GM18499 (cell line): ENCODE measurements around the gene ICA1L.
"Not testable (repeated sequence)": the region's sequence is repeated elsewhere in the genome, so short reads cannot be mapped to it uniquely, and the experiment has no call there.

Experiments
- ATAC-seq: cut with Tn5 transposase; IDR thresholded peaks from one replicate; pipeline ENCODE4 v1.9.1; 2021; ENCODE audit warnings: moderate number of reproducible peaks; ENCODE audit not compliant: insufficient read depth, unreplicated experiment

Gene ICA1L

DNA sequence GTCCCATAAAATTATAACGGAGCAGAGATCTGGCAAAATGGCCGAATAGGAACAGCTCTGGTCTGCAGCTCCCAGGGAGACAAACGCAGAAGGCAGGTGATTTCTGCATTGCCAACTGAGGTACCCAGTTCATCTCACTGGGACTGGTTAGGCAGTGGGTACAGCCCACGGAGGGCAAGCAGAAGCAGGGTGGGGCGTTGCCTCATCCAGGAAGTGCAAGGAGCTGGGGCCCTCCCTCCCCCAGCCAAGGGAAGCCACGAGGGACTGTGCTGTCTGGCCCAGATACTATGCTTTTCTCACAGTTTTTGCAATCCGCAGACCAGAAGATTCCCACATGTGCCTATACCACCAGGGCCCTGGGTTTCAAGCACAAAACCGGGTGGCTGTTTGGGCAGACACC is 22.8 kb downstream of the ICA1L start:
- no peak for ATAC-seq

DNA sequence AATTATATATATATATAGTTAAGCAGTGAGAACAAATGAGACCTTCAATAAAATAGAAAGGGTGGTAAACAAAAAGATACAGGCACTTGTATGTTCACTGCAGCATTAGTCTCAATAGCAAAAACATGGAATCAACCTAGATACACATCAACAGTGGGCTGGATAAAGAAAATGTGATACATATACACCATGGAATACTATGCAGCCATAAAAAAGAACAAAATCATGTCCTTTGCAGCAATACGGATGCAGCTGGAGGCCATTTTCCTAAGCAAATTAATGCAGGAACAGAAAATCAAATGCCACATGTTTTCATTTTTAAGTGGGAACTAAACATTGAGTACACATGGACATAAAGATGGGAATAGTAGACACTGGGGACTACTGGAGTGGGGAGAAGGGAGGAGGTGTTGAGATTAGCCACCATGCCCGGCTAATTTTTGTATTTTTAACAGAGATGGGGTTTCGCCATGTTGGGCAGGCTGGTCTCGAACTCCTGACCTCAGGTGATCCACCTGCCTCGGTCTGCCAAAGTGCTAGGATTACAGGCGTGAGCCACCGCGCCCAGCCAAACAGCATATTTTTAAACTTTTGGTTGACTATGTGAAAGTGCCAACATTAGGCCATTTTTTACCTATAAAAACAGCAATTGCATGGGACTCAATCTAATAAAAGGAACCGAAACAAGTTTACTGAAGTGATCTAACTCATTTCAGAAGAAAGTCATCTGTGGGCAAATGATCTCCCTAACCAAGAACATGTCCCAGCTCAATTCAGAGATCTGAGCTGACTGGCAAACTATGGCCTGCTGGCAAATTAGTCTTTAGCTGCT is 23.7 kb downstream of the ICA1L start:
- ATAC-seq: no peak

GRCh38 chr2:202844656-202845055 is 26.9 kb downstream of the ICA1L start:
- ATAC-seq: no peak

DNA sequence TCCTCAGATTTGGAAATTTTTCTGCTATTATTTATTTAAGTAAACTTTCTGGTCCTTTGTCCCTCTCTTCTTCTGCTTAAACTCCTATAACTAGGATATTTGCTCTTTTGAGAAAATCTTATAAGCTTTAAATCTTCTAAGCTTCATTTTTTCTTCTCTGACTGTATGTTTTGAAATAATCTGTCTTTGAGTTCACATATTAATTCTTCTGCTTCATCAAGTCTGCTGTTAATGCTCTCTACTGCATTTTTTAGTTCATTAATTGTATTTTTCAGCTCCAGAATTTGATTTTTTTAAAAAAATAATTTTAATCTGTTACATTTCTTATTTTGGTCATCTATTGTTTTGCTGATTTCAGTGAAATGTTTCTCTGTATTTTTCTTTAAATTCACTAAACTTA is 28.9 kb downstream of the ICA1L start:
- ATAC-seq: no peak

DNA sequence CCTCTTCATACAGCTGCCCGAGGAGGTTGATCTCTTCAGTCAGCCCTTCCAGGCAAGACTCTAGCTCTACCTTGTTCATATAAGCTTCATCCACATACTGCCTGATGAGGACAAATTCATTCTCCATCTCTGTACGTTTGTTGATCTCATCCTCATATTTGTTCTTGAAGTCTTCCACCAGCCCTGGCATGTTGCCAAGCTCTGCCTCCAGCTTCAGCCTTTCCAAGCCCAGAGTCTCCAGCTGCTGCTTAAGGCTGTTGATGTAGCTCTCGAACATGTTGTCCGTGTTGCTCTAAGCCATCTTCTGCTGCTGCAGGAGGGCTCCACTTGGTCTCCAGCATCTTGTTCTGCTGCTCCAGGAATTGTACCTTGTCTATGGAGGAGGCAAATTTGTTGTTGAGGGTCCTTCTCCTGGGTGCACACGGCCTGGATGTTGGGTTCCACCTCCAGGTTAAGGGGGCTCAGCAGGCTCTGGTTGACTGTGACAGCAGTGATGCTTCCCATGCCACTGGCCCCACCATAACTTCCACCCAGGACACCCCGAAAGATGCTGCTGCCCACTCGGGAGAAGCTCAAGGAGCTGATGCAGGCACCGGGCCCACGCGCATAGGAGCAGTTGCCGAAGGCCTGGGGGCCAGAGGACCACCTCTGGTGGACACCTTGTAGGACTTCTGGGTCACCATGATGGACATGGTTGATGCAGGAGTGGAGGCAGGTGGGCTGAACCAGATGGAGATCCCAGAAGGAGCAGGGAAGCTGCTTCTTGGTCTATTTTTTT is 30.3 kb downstream of the ICA1L start:
- no peak for ATAC-seq

GRCh38 chr2:202831242-202832220 is 40.0 kb downstream of the ICA1L start:
- ATAC-seq: no peak

DNA sequence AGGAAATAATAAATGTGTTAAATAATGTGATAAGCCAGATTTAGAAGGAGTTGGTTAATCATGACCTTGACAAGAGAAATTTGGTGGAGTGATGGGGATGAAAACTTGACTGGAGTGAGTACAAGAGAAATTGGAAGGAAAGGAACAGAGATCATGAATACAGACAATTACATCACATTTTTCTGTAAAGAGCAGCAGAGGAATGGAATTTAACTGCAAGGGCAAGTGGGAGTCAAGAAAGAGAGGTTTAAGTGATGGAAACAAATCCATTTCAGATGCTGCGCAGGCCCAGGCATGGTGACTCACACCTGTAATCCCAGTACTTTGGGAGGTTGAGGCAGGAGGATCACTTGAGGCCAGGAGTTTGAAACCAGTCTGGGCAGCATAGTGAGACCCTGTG is 46.7 kb downstream of the ICA1L start:
- no peak for ATAC-seq

DNA sequence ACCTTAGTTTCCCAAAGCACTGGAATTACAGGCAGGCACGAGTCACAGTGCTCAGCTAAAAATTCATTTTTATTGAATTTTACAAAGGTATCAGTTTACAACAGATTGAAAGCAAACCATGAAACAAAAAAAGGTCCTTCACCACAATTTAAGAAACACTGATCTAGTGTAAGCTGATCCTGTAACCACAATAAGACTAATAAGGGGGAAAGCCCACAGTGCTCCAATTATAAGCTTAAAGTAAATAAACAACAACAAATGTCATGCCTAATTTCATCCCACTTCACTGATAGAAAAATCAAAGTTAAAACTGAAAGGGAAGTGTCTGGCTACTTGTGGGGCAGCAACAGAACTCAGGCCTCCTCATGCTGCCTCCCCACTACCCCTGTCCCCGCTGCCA is 49.2 kb downstream of the ICA1L start:
- ATAC-seq: no peak

DNA sequence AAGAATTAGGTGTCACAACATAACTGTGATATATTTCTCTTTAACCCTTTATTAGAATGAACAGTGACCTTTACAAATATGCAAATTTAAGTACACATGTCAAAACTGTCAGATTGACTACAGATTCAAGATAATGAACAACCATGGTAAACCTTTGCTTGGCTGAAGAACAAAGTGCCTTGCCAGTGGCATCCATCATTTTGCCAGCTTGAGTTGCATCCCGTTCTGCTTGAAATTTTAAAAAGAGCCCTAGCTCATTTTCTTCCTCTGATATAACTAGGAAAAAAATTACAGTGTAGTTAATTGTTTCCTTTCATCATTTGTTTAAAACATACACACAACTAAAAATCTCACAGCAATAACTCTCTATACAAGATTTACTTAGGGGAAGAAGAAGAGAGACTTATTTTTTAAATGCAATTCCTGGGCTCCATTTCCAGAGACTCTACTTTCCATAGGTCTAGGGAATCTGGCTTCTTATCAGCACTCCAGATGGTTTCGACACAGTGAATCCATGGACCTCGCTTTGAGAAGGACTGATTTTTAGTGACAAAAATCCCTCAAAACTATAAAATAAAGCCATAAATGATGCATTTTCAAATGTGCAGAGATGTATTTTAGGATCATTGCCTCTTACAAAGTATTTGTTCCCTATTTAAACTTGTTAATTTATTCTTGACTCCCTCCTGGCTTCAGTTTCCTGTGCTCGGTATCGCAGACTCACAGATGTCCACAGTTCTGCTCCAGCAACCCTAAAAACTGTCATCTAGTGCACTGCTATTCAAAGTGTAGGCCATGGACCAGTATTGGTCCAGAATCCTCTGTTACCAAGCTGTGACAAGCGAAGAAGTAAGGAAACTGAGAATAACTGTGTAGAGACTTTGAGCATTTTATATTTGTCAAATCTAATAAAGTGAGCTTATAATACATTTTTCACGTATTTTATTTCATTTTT is 50.1 kb downstream of the ICA1L start:
- ATAC-seq: no peak

DNA sequence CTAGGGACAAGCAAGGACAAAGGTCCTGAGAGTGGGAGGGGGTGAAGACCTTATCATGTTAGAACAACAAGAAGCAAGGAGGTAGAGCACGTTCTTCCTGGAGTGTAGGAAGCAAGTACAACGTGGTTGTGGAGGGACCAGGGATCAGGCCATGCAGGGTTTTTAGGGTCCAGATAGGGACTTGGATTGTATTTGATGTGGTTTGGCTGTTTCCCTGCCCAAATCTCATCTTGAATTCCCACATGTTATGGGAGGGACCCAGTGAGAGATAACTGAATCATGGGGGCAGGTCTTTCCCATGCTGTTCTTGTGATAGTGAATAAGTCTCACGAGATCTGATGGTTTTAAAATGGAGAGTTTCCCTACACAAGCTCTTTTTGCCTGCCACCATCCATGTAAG is 53.2 kb downstream of the ICA1L start:
- no peak for ATAC-seq

DNA sequence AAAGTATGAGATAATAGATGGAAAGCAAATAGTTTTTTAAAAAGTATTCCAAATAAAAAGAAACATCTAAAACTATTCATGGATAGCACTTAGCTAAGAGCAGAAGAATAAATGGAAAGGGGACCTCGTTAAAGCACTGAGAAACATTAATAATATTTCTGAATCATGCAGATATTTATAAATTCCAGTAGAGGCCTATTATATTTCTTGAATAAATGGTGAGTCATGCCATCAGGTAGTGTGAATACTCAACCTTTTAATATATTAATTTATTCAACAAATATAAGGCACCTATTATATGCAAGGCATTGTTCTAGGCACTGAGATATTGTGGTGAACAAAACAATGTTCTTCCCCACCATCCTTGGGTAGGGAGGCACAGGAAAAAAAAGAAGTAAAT is 53.8 kb downstream of the ICA1L start:
- no peak for ATAC-seq

DNA sequence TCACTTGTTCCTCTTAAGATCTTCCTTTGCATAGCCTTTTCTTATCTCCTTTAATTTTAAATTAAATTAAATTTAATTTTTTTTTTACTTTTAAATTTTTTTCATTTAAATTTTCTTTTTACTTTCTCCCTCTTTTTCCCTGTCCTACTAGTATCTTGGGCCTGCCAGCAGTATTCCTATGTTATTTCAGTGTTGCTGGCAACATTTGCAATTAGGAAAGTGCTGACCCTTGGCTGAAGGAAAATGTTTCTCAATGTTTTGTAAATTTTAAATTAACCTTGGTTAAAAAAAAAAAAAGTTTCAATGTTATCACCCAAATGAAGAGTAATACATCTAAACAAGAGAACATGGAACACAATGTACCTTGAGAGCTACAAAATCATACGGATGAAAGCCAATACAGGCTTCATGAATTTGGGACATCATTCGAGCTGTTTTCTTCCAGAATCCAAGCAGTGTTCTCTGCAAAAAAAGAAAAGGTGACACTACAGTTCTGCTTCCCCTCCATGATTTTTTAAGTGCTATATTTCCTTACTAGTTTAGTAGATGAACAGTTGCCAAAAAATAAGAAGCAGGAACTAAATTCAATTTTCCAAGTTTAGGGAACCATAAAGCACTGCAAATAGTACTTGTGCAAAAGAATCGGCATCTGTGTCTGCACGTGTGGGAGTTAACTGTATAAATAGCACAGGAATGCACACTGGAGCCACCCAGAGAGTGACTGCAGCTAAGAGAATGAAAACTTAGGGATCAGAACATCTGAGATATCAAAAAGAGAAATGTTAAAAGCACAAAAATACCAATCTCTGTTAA is 55.8 kb downstream of the ICA1L start:
- no peak for ATAC-seq

GRCh38 chr2:202814226-202814625 is 57.3 kb downstream of the ICA1L start:
- no peak for ATAC-seq

DNA sequence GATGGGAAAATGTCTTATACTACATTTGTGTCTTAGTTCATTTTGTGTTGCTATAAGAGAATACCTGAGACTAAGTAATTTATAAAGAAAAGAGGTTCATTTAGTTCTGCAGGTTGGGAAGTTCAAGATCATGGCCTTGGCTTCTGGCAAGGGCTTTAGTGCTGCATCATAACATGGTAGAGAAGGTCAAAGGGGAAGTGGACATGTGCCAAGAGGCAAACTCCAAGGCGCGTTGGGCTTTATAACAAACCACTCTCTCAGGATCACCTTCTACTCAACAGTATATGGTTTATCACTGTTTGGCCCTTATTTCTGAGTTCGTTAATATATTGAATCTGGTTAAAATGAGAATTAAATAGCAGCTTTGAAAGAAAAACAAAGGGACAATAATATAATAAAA is 58.2 kb downstream of the ICA1L start:
- ATAC-seq: no peak

DNA sequence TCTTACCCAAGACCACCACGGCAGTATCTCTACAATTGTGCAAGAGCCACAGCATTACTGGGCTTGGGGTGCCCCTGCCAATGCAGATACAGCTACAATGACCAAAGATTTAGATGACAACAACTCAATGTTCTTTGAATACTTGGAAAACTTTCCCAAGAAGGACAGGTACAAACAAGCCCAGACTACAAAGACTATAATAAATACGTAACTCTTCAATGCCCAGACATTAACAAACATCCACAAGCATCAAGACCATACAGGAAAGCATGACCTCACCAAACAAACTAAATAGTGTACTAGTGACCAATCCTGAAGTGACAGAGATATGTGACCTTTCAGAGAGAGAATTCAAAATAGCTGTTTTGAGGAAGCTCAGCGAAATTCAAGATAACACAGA is 62.8 kb downstream of the ICA1L start:
- no peak for ATAC-seq

DNA sequence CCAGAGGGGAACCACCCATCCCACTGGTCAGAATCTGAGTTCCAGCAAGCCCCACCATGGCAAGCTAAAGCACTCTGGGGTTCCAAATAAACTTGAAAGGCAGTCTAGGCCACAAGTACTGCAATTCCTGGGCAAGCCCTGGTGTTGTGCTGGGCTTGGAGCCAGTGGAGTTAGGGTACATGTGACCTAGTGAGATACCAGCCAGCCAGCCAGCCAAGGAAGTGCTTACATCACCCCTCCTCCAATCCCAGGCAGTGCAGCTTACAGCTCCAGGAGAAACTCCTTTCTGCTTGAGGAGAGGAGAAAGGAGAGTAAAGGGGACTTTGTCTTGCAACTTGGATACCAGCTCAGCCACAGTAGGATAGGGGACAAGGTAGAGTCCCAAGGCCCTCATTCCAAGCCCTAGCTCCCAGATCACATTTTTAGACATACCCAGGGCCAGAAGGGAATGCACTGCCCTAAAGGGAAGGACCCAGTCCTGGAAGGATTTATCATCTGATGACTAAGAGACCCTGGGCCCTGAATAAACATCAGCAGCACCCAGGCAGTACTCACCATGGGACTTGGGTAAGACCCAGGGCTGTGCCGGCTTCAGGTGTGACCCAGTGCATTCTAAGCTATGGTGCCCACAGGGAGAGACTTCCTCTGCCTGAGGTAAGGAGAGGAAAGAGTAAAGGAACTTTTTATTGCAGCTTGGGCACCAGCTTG is 64.0 kb downstream of the ICA1L start:
- not testable (repeated sequence) for ATAC-seq

DNA sequence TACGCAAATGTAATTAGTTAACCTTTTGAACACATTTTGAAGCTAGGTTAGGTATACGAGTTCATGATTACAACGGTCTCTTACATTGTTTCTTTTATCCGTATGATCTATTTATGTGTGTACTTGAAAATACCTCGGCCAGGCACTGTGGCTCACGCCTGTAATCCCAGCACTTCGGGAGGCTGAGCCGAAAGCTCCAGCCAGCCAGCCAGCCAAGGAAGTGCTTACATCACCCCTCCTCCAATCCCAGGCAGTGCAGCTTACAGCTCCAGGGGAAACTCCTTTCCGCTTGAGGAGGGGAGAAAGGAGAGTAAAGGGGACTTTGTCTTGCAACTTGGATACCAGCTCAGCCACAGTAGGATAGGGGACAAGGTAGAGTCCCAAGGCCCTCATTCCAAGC is 65.7 kb downstream of the ICA1L start:
- ATAC-seq: not testable (repeated sequence)

GRCh38 chr2:202797944-202798343 is 73.6 kb downstream of the ICA1L start:
- ATAC-seq: no peak
